Measurements from ENCODE around the gene CCDC194. TPM values are rescaled to one million over a fixed set of nuclear protein-coding genes. Genes with fewer than 3 reads are reported as not detected.

CCDC194 gene
- total RNA-seq = 1 to 10 TPM in 2 of 6 donors, under 1 TPM in 1, not detected in 3; 0.83 to 2.2 (median 2.1) TPM

- WGBS, 2 donors = 60% methylated on average over 27 of the region's 41 CpGs; no CpG with 5 or more reads in 1 of the 2 donors
- Histone ChIP-seq H3K4me3 (no peak within 1 kb of the TSS), H3K27ac (peak within 1 kb of the TSS in 2 of 4 donors; percentile 5 to 22), H3K27me3 (peaks cover 0 to 8% (median 1%) of the 10 kb centered on the region in 4 donors), H3K36me3 (peaks cover 0 to 2% (median 0%) of the 10 kb centered on the region in 4 donors), H3K9me3 (no peaks in the 10 kb centered on the region), H3K4me1 (peaks cover 15 to 33% (median 26%) of the 10 kb centered on the region in 4 donors)
- TF ChIP-seq CTCF (IDR thresholded peaks at IDR 0.05) (no peak), POLR2AphosphoS5 (IDR thresholded peaks at IDR 0.05) (no peak), EP300 (IDR thresholded peaks at IDR 0.05) (no peak), POLR2A (IDR thresholded peaks at IDR 0.05) (no peak)
- ATAC-seq (ENCODE audit: low FRiP score in 2 of 2) (no peak), DNase-seq (peak in 1 of 2 donors; percentile 70)
Measured at GRCh38 chr19:17393914-17394313, at the start of gene CCDC194. Gene CCDC194 (minus strand): TSS chr19:17394196. CDS start chr19:17394158, 38 bp downstream.

GRCh38 chr19:17441241-17442021 lies 47.4 kb upstream of the CCDC194 start:
- 60 to 66% methylated on average over 8 of the region's 8 CpGs for WGBS, 2 donors
- Histone ChIP-seq H3K27ac (no peak overlapping the region), H3K9me3 (no peaks in the 10 kb centered on the region), H3K36me3 (no peaks in the 10 kb centered on the region), H3K27me3 (no peaks in the 10 kb centered on the region), H3K4me1 (no peaks in the 10 kb centered on the region), H3K4me3 (no peak overlapping the region)
- peak in 1 of 2 donors; percentile 61 for ATAC-seq (ENCODE audit: low FRiP score in 2 of 2)
- no peak for DNase-seq
- TF ChIP-seq POLR2A (IDR thresholded peaks at IDR 0.05) (no peak), CTCF (IDR thresholded peaks at IDR 0.05) (peak in 1 of 6 experiments; percentile 30)

- no peak for ATAC-seq (ENCODE audit: low FRiP score in 2 of 2)
- no peak for DNase-seq
- H3K4me1 ChIP-seq = no peaks in the 10 kb centered on the region
- no peaks in the 10 kb centered on the region for H3K9me3 ChIP-seq
- no peak overlapping the region for H3K4me3 ChIP-seq
- no peak overlapping the region for H3K27ac ChIP-seq
- no peak for TF ChIP-seq CTCF (IDR thresholded peaks at IDR 0.05)
- TF ChIP-seq EP300 (IDR thresholded peaks at IDR 0.05) = no peak
- no peak for TF ChIP-seq POLR2AphosphoS5 (IDR thresholded peaks at IDR 0.05)
- TF ChIP-seq POLR2A (IDR thresholded peaks at IDR 0.05) = no peak
- no peaks in the 10 kb centered on the region for H3K36me3 ChIP-seq
- 79 to 80% methylated on average over 7 of the region's 7 CpGs for WGBS, 2 donors
- no peaks in the 10 kb centered on the region for H3K27me3 ChIP-seq
Measured at GRCh38 chr19:17436874-17437267, 42.9 kb upstream of the CCDC194 start.

GRCh38 chr19:17436094-17436873 lies 42.3 kb upstream of the CCDC194 start:
- no peak for TF ChIP-seq EP300 (IDR thresholded peaks at IDR 0.05)
- TF ChIP-seq POLR2AphosphoS5 (IDR thresholded peaks at IDR 0.05) = no peak
- no peak for TF ChIP-seq CTCF (IDR thresholded peaks at IDR 0.05)
- TF ChIP-seq POLR2A (IDR thresholded peaks at IDR 0.05) = no peak
- DNase-seq (peak in 1 of 2 donors; percentile 78), ATAC-seq (ENCODE audit: low FRiP score in 2 of 2) (no peak)
- no peaks in the 10 kb centered on the region for H3K9me3 ChIP-seq
- H3K4me1 ChIP-seq = no peaks in the 10 kb centered on the region
- H3K4me3 ChIP-seq = no peak overlapping the region
- no peaks in the 10 kb centered on the region for H3K27me3 ChIP-seq
- no peaks in the 10 kb centered on the region for H3K36me3 ChIP-seq
- H3K27ac ChIP-seq = no peak overlapping the region
- WGBS, 2 donors = 96 to 99% methylated on average over 14 to 25 of the region's 25 CpGs

Data from upper lobe of left lung (tissue), 6 donors.